GM18861 (cell line): Measurements from ENCODE around the gene SLC25A28.

Source experiments
- ATAC-seq: cut with Tn5 transposase; IDR thresholded peaks from one replicate; pipeline ENCODE4 v1.9.1; 2021; ENCODE audit not compliant: unreplicated experiment

The SLC25A28 gene

DNA sequence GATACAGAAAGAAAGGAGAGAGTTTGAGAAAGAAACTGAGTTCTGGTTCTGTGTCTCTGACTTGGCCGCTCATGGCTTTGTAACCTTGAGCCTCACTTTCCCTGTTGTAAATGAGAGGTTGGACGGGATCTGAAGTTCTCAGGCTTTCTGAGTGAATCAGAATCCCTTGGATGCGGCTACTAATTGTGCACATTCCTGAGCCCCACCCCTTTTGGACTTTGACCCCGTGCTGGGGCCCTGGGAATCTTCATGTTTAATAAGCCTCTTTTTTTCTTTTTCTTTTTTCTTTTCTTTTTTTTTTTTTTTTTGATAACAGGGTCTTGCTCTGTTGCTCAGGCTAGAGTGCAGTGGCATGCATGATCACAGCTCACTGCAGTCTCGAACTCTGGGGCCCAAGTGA, 26.9 kb downstream of the SLC25A28 start:
- no peak for ATAC-seq

DNA sequence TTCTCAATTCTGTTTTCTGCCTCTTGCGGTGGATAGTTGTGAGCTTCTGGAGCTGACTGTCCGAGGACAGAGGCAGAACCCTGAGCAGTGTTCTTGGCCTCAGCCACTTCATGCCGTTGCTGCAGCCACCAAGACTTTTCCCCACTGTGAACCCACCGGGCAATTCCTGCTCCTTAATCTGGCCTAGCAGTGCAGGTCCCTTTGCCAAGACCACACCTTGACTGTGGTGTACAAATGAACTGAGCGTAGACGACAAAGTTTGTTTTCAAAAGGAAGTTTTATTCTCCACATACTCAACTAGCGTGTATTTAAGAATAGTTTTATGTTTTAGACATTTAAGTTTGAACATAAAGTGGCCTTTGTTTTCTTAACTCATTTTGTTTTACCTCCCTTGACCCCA, 29.4 kb downstream of the SLC25A28 start:
- no peak for ATAC-seq

DNA sequence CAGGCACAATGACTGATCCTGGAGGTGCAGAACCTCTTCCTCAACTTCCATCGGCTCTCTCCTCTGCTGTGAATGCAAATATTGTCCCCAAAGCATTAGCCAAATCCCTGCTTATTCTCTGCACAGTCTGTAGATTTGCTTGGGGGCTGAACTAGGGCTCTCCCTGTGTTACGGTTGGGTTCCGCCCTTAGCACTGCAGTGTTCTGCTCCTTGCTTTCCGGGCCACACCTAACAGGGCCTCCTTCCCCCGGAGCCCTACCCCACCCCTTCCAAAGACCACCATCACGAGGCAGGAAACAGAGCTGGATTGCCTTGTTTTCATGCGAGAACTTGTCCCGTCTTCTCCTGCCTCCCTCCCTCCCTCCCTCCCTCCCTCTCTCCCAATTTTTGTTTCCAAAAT, 36.6 kb downstream of the SLC25A28 start:
- no peak for ATAC-seq

DNA sequence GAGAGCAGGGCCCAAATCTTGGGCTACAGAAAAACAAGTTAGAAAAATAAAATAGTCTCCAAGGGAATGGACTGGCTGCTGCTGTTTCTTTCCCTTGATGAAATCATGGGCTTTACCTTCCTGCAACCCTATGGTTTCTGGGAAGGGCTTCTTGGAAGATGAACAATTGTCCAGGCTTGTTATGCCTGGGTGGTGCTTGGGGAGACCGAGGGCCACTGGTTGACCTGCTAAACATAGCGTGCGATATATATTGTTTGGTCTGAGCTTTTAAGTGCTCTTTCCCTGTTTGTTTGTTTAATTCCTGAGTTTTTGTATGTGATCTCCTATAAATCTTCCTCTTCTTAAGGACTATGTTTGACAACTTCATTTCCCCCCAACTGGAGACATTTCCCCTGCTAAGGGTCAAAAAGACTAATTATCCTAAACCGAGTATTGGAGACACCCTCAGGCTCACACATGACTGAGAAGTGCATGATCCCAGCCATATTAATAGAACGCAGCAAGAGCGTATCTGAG, 37.9 kb downstream of the SLC25A28 start:
- no peak for ATAC-seq

DNA sequence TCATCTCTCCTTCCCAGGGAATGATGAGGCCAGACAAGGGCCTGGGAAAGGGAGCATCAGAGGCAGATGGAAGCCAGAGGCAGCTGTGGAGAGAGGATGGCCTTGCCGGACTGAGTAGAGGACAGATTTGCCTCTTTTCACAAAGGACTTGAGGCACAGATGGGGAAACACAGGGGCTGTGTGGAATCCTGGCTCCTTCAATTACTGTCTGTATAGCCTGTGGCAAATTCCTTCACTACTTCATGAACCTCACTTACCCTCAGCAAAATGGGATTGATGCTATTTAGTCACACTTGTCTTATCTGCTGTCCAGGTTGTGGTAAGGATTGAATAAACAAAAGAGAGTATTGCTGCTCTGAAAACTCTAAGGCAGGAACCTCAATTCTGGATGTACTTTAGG, 40.3 kb downstream of the SLC25A28 start:
- no peak for ATAC-seq

DNA sequence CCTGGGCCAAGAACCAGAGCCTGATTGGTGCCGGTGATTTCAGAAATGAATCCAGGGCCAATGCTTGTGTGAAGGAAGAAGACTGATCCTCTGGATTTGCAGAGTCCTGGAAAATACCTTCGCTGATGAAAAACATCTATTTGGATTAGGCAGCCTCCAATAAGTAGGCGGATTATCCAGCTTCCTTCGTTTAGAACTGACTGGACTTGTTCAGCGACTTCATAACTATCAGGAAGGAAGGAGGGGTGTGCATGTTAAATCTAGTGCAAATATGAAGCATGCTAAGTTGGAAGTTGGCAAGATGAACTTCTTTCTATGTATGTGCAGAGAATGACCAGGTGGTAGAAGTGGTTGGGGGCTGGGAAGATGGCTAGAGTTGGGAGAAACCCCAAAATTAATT, 46.4 kb downstream of the SLC25A28 start:
- no peak for ATAC-seq

DNA sequence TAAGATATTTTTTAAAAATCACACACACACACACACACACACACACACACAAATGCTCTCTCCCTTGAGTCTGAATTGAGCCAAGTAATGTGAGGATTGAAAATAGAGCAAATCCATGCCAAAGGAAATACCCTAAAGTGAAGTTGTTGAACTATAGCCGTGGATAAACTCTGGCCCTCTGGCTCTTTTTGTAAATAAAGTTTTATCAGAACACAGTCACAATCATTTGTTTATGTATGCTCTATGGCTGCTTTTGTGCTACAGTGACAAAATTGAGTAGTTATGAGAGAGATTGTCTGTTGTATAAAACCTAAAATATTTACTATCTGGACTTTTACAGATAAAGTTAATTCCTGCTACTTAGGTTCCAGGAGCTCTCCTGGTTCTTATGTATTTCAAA, 48.4 kb downstream of the SLC25A28 start:
- no peak for ATAC-seq

DNA sequence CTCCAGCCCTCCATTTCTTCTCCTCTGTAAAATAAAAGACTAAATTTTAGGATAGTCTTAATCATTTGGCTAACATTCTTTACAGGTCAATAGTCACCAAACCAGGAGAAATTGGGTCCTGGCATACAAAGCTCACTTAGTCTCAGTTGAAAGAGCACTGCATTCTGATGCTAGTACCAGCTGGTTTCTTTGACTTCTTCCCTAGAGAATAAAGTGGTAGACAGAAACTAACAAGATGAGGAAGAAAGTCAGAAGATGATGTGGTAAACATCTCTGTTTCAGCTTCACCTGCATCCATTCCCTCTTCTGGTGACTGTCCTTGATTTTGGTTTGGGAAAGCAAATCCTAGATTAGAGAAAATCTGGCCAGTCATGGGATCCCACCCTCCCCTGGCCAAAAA, 50.3 kb downstream of the SLC25A28 start:
- ATAC-seq: no peak

DNA sequence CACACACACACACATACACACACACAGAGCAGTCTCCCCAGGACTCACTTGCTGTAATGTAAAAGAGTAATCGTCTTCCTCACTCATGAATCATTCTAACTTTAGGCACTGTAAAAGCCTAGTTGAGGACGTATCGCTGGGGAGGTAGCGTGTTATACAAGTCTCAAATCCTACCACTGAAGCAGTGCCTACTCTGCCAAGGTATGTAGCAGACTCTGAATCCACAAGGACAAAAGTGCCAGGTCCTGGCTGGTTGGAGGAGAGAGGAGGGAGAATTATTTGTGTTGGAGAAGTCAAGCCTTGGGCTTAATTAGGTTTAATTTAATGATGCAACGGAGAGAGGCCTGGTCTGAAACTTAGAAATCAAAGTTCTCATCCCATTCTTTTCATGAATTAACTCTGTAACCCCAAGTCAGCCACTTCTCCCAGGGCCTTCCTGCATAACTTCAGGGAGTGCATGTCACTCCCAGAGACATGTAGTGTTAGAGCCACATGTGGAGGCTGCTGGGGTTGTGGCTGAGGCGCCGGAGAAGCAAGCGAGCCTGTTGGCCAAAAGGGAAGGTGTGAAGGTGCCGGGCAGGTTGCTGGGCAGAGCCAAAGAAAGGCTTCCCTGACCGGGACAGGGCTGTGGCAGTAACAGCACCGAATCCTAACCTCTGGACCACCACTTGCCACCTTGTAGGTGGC, 50.8 kb downstream of the SLC25A28 start:
- ATAC-seq: no peak

DNA sequence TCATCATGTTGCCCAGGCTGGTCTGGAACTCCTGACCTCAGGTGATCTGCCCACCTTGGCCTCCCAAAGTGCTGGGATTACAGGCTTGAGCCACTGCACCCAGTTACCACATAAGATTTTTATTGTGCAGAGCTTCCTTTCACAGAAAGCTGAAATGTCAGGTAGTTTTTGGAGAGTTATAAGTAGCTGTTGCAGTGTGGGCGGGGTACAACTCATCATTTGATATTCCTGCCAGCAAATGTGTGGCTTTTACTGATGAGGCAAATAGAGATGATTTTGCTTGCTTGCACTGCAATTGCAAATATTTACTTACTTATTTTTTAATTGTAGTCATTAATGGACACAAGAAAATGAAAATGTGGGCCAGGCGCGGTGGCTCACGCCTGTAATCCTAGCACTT, 55.1 kb downstream of the SLC25A28 start:
- no peak for ATAC-seq

DNA sequence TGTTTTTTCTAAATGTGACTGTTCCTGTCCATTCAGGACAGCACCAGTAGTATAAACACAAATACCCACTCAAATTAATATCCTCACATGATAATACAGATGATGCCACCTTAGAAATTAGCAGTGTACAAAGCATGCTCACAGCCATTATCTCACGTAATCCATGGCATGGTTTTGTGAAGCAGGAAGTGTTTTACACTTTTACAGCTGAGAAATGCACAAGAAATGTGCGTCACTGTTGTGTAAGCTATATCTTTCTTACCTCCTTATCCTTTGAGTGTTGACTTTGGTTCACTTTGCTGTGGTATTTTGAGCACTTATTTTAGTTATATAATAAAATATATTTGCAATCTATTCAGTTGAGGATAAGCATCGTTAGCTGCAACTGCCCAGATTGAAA, 55.9 kb downstream of the SLC25A28 start:
- ATAC-seq: no peak

DNA sequence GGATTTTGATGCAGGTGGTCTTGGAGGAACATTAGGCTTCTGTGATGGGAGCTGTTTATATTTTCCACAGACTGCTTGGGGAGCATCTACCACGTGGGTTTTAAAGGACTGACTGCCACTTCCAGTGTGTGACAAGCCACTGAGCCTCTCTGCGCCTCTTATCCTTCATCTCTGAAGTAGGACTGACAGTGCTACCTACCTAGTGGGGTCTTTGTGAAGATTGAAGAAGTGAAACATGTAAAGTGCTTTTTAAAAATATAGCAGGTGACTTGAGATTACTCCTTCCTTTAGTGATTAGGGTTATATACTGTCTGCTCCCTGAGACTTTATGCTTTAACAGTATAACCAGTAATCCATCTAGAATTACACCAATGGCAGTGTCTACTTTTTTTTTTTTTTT, 57.6 kb downstream of the SLC25A28 start:
- no peak for ATAC-seq
